Measurements from ENCODE around the gene ISCA2.

ISCA2 gene

DNA sequence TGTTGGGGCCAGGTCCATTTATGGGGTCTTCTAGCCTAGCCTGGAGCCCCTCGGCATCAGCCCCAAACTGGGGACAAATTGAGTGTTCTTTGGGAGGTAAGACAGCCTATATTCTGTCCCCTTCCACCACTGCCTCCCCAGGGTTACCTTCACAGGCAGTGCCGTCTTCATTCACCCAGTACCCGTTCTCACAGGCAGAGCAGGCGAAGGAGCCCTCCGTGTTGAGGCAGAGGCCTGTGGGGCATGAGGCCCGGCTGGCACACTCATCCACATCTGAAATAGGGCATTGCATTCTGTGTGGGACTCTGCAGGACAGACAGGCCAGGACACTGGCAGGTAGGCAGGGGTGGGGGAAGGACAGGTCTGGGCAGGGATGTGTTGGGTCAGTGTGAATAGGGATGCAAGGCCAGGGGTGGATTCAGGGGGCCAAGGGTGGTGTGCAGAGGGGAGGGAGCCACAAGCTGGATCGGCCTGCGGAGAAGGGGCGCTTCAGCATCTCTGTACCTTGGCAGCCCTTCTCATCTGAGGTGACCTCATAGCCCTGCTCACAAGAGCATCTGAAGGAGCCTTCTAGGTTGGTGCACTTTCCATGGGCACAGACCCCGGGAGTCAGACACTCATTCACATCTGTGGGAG, 16.1 kb downstream of the ISCA2 start:
- DNase-seq, result no peak

DNA sequence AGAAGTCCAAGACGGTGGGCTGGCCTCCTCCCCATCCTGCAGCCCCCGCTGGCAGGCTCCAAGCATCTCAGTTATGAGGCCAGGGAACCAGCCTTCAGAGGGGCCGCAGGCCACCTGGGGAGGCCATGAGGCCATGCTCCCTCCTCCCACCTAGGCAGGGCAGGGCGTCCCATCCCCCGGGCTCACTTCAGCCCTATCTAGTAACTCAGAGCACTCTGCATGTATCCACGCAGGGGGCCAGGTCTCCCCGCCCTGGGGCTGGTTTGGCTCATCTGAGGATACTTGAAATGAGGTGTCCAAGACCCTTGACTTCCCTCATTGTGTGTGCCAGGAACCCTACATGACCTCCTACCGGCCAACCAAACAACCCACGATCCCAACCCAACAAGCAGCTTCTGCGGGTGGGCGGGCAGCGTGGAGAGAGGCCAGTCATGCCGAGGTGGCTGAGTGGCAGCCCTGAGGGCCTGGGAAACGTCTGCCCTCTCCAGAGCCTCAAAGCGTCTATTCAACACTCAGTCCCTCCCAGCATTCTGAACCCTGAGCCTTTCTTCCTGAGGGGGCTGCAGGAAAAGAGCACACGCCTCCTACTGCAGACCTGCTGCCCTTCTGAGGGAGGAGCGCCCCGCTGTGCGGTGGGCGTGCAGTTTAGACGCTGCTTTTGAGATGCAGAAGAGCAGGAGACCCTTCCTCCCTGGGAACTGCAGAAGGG, 16.8 kb downstream of the ISCA2 start:
- DNase-seq, result no peak

DNA sequence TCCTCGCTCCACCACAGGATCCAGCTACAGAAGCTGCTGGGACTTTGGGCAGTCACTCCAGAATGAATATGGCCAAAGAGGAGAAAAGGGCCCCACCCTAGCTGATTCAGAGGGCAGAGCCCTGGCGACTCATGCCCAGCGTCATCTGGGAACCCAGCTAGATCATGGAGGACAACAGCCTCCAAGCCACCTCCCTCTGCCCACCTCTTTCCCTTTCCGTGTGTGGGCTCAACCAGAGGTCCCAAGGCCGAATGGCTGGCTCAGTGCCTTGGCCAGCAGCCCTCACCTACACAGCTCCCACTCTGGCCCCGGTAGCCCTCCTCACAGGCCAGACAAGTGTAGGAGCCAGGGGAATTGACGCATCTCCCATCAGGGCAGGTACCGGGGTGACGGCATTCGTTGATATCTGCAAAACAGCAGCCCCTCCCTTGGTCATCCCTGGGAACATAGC, 17.4 kb downstream of the ISCA2 start:
- DNase-seq, result no peak

DNA sequence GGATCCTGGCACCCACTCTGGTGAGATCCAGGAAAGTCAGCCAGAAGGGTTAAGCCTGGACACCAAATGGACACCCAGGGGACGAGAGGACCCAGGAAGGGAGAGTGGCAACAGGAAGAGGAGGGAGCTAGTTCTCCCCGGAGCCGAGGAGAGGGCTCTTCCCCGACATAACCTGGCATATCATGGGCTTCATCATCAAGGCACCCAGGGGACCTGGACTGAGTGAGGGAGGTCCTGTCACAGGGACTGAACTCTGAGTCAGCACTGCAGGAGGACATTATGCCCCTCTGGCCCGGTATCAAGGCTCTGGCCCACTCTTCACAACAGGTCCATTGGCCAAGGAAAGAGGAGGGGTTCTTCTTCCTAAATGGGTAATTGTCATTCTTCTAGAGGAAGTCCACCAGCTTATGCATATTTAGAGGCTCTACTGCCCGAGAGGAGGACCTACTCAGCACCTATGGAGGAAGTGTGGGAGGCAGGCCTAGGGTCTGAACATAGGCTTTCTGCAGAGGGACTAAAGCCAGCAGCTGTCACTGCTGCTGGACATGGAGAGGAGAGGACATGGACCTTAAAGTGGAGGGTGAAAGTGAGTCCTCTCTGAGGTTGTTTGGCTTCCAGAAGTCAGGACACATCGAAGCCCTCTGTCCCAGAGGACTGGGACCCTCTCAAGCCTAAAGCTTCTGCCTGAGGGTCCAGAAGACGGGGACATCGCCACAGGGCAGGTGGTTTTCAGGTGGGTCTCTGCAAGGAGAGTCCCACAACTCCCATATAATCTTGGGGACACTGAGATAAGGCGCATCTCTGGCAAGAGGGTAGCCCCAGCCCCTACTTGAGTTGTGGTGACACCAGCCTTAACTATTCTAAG, 18.6 kb downstream of the ISCA2 start:
- no peak for DNase-seq

DNA sequence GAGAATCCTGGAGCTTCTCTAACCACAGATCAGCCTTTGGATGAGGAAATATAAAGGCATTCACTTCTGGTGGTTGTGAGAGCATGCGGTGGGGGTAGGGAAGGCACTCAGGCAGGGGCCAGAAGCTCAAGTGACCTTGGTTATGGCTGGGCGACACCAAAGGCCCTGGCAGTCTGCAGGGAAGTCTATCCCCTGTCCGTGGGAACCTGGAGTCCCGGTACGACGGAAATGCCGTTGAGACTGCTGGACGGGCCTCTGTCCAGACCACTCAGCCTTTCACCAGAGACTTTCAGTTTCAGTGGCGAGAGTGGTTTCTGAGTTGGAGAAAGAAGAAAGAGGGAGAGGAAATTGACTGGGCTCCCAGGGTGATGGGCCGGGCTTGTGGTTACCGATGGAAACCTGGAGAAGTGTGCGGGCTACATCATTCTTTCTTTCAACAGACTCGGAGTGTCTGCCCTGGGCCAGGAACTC, 20.9 kb downstream of the ISCA2 start:
- DNase-seq, result no peak

DNA sequence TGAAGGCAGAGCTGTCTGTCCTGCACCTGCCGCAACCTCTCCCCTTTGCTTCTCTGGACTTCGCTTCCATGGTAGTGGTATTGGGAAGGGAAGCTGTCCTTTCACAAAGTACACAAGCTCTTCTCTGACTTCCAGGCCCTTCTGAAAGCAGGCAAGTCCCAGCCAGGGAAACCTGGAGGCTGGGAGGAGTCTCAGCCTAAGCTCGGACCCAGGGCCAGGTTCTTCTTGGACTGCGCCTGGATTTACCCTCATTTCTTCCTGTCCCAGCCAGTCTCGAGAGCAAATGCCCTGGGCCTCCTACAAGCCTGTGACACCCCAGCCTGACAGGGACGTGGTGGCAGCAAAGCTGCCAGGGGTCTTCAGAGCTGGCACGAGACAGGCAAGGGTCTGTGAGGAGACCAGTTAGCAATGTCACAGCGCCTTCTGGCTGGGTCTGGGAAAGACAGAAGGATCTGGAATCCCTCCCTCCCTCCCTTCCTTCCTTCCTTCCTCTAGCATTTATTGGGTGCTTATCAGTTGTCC, 22.4 kb downstream of the ISCA2 start:
- DNase-seq, result no peak

DNA sequence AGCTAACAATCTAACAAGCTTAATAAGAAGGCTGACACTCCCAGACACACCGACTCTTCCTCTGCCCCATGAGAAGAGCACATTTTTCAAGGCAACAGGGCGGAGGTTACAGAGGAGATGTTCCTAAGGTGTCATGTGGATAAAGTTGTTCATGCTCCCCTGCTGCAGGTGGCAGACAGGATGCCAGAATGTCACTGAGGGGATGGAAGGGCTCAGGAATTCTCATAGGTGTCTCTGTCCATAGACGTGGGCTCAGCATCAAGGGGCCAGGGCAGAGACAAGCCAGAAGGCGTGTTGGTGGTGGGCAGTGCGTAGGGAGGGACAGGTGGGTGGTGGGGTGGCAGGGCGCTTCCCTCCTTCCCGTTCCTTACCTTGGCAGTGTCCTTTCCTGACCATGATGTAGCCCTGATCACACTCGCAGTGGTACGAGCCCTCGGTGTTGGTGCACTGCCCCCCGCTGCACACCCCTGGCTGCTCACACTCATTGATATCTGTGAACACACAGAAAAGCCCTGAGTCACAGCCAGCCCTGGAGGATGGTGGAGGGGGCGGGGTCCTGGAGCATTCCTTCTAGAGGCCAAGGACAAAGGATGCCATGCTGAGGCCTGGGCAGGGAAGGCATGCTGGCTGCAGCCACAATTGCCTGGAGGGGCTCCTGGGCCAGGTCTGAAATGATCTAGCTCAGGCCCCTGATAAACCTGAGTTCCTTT, 23.0 kb downstream of the ISCA2 start:
- no peak for DNase-seq

DNA sequence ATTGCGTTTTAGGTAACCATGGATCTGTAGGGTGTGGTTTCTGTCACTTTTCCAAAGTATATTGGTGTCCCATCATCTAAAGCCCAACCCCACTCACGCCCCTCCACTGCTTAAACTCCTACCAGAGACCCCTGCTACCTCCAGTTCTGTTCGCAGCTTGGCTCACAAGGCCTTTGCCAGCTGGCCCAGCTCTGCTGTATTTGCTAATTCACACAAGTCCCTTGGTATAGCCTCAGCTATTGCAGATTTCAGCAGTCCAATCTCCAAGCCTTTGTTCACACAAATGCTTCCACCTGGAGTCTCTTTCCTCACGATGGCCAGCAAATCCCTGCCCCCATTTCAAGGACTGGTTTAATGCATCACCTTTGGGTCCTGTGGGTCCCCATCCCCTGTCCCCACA, 24.2 kb downstream of the ISCA2 start:
- DNase-seq, result no peak

DNA sequence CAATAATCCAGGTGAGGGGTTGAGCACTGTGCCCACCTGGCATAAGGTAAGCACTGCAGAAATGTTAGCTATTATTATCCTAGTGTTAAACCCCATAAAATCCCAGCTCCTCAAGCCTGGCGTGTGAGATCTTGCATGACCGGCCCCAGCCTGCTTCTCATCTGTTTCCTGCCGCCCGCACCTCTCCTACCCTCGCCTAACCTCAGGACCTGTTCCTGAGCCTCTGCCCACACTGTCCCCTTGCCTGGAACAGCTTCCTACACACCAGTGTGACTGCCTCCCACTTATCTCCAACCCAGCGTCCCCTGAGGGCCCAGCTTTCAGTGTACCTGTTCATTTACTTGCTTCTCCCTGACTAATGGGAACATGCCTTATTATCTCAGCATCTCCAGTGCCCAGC, 24.7 kb downstream of the ISCA2 start:
- no peak for DNase-seq

GRCh38 chr14:74519316-74520074, 25.9 kb downstream of the ISCA2 start:
- DNase-seq, result no peak

GRCh38 chr14:74521756-74522155, 28.2 kb downstream of the ISCA2 start:
- no peak for DNase-seq

DNA sequence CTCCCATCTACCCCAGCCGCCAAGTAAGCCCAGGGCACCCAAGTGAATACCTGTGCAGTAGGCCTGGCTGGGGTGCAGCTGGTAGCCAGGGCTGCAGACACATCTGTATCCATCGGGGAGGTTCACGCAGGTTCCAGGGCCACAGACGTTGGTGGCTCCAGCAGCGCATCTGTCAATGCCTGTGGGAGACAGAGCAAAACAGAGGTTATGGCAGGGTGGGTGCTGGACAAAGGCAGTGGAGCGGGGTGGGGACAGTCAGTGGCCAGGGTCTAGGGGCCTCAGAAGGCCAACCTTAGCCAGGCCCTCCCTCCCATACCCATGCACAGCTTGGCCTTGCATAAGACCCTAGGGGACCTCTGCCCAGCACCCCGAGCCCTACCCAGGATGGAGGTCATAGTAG, 29.2 kb downstream of the ISCA2 start:
- no peak for DNase-seq

GRCh38 chr14:74524076-74524811, 30.7 kb downstream of the ISCA2 start:
- no peak for DNase-seq

DNA sequence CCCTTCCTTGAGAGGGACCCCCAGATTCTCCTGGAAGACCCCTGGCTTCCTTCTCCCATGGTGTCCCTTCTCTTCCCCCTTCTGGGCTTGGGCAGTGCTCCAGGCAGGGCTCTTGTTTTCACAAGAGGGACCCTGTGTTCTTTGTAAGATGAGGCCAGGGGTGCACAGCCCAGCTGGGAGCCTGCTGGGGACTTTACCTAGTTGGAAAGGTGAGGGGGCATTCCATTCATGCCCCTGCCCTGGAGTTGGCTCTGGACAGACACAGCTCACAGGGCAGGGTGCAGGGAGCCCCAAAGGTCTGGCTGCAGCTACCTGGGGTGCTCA, 31.2 kb downstream of the ISCA2 start:
- no peak for DNase-seq

GRCh38 chr14:74525361-74525851, 31.8 kb downstream of the ISCA2 start:
- DNase-seq, result no peak

DNA sequence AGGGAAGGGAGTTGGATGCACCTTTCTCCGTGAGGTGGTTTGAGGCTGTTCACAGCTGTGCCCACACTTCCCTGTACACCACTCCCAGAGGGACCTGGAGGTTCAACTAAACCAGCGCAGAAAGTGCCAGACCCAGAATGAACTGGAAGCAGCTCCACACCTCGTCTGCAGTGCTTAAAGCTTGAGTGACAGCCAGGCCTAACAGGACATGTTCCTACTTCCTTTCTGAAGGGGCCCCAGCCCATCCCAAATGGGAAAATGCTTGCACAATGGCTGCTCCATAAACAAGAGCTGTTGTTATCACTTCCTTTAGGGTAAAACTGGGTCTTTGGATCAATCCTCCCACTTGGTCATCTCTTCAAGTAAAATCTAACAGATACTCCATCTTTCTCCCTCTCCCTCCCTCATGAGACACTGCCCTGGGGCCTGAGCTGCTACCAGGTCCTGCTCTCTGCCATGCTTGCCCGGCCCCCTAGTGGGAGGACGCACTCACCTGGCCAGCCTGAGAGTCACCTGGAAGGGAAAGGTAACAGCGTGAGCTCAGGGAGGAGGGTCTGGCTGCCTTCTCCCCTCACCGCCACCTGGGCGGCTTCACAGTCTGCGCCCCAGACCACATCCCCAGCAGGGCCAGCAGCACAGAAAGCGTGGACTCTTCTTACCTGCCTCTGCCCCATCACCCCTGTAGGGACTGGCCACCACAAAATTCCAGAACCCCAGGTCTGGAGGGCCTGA, 33.5 kb downstream of the ISCA2 start:
- no peak for DNase-seq

DNA sequence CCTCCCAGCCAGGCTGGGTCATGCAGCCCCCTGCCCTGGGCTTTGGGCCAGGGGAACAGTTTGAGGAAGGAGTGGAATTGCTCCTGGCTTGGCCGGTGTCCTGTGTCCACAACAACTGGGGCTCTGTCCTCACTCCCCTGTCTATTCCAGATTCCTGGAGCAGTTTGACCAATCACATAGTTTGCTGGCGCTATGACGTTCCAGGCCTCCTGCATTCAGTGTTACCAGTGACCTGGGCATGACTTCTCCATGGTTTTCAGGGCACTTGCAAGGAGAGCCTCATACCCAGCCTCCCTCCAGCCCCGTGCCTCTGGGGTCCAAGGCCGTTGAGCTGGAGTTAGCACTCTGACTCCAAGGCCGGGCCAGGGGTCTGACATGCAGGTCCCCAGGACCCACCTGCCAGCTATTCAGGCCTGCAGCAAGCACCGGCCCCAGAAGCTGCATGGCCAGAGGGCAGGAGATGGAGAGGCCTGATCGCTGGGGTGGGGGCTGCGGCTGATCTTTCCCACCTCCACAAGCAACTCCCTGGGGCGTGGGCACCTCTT, 34.2 kb downstream of the ISCA2 start:
- DNase-seq, result no peak

GRCh38 chr14:74528406-74528805, 34.8 kb downstream of the ISCA2 start:
- DNase-seq, result no peak

- no peak for DNase-seq
Observed at GRCh38 chr14:74528886-74529285, 35.3 kb downstream of the ISCA2 start.

DNA sequence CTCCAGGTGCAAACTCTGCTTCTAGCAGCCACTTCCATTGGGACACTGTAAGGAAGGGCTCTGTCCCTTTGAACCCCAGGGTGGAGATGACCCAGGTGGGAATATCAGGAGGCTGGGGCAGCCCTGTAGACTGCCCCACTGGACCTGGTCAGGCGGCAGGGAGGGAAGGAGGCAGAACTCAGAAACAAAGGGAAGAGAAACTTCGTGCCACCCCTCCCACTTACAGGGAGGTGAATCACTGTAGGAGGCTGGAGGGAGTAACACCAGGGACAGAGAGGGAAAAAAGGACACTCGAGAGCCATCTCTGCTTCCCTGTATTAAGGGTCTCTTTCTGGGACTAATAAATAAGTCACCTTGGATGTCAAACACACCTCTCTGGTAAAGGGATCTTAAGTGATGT, 37.4 kb downstream of the ISCA2 start:
- no peak for DNase-seq
